Hepatocyte (in vitro differentiated cells): Measurements from ENCODE around the gene ERCC2. TPM values are rescaled to one million over a fixed set of nuclear protein-coding genes. Genes with fewer than 3 reads are reported as not detected.

ENCODE experiments used
- DNase-seq: peaks from one replicate; pipeline ENCODE4 v3.0.0-alpha.2; 2016; ENCODE audit warnings: low spot score
- H2AFZ ChIP-seq: fragments of 200-600 bp; sonication (generic); 2 replicates; pipeline ENCODE4 v1.6.0; 2016; ENCODE audit warnings: antibody characterized with exemption, mild to moderate bottlenecking
- H3K27ac ChIP-seq: fragments of 200-600 bp; sonication (generic); 2 replicates; pipeline ENCODE4 v1.5.1; 2016; ENCODE audit warnings: mild to moderate bottlenecking
- H3K27me3 ChIP-seq: fragments of 200-600 bp; sonication (generic); 2 replicates; pipeline ENCODE4 v1.6.1; 2016
- H3K36me3 ChIP-seq: fragments of 200-600 bp; sonication (generic); replicated peaks from 2 replicates; pipeline ENCODE4 v1.5.1; 2016; ENCODE audit warnings: low read depth; ENCODE audit not compliant: insufficient read depth
- H3K4me1 ChIP-seq: fragments of 200-600 bp; sonication (generic); 2 replicates; pipeline ENCODE4 v1.5.1; 2016; ENCODE audit warnings: mild to moderate bottlenecking, moderate library complexity; ENCODE audit not compliant: insufficient read depth
- H3K4me2 ChIP-seq: fragments of 200-600 bp; sonication (generic); 2 replicates; pipeline ENCODE4 v1.6.0; 2016
- H3K4me3 ChIP-seq: fragments of 200-600 bp; sonication (generic); 2 replicates; pipeline ENCODE4 v1.5.1; 2016; ENCODE audit warnings: mild to moderate bottlenecking
- H3K79me2 ChIP-seq: fragments of 200-600 bp; sonication (generic); 2 replicates; pipeline ENCODE4 v1.6.0; 2017; ENCODE audit warnings: mild to moderate bottlenecking
- H3K9me2 ChIP-seq: fragments of 200-600 bp; sonication (generic); replicated peaks from 2 replicates; pipeline ENCODE4 v1.6.0; 2017; ENCODE audit warnings: mild to moderate bottlenecking; ENCODE audit not compliant: insufficient read depth
- H3K9me3 ChIP-seq: fragments of 200-600 bp; sonication (generic); 2 replicates; pipeline ENCODE4 v1.5.1; 2016; ENCODE audit warnings: low read depth, mild to moderate bottlenecking
- H4K20me1 ChIP-seq: fragments of 200-600 bp; sonication (generic); 2 replicates; pipeline ENCODE4 v1.6.0; 2016; ENCODE audit warnings: mild to moderate bottlenecking; ENCODE audit not compliant: insufficient read depth, poor library complexity, severe bottlenecking
- CTCF ChIP-seq: fragments of 200-600 bp; sonication (generic); IDR thresholded peaks from 2 replicates; pipeline ENCODE4 v1.5.1; 2016; ENCODE audit warnings: antibody characterized with exemption, mild to moderate bottlenecking; ENCODE audit not compliant: poor library complexity
- EZH2 ChIP-seq: fragments of 200-600 bp; sonication (generic); IDR thresholded peaks from 2 replicates; pipeline ENCODE4 v1.6.1; 2016; ENCODE audit warnings: antibody characterized with exemption, mild to moderate bottlenecking, borderline replicate concordance
- EZH2phosphoT487 ChIP-seq: fragments of 200-600 bp; sonication (generic); IDR thresholded peaks from one replicate; pipeline ENCODE4 v1.6.1; 2018; ENCODE audit warnings: antibody characterized with exemption, mild to moderate bottlenecking, low read depth, moderate library complexity; ENCODE audit not compliant: unreplicated experiment, severe bottlenecking
- WGBS: methylation state at CpG from one replicate; pipeline ENCODE4 v1.1.6; 2016; ENCODE audit warnings: low lambda C conversion rate; ENCODE audit errors: missing lambda C conversion rate; 5-methylcytosine and 5-hydroxymethylcytosine counted together
- polyA plus RNA-seq: library from polyadenylated mRNA; unstranded; fragments of >200 nt; fragmentation: Nextera tagmentation; extraction: Ambion mirVana; gene quantifications from 2 replicates; pipeline ENCODE4 v1.2.1, GENCODE V29; 2016
- total RNA-seq: library from RNA; depleted of rRNA; stranded (reverse); fragments of >200 nt; gene quantifications from 2 replicates; pipeline ENCODE4 v1.2.3, GENCODE V29; 2014

Gene ERCC2
- total and polyA plus RNA-seq, 2 experiments from 2014 or later, result 7.1 to 13.9 TPM

DNA sequence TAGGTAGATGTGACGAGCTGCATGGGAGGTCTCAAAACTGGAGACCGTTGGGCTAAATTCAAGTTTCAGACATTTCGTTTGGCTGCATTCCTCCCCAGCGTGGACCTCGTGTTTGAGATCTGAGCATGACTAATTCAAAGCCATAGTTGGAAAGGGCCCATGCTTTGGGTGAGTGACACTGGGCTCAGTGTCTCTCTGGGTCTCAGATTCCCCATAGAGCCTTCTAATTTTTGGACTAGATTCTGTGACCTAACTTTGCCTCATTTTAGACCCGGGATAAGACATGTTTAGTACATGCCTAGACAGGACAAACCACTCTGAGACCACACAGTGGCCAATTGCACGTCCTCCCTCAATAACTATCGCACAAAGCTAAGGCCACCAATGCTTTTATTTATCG lies 64.3 kb downstream of the ERCC2 start:
- H2AFZ ChIP-seq, result no peak overlapping the region
- no peaks in the 10 kb centered on the region for H3K27me3 ChIP-seq
- no peaks in the 10 kb centered on the region for H4K20me1 ChIP-seq
- H3K4me1 ChIP-seq, result no peaks in the 10 kb centered on the region
- no peaks in the 10 kb centered on the region for H3K36me3 ChIP-seq
- TF ChIP-seq CTCF (no peak), EZH2 (no peak), EZH2phosphoT487 (no peak)
- H3K27ac ChIP-seq, result no peak overlapping the region
- H3K9me2 ChIP-seq, result no peaks in the 10 kb centered on the region
- no peak for DNase-seq
- H3K4me2 ChIP-seq, result no peak overlapping the region
- no peak overlapping the region for H3K4me3 ChIP-seq
- H3K79me2 ChIP-seq, result no peaks in the 10 kb centered on the region
- H3K9me3 ChIP-seq, result no peaks in the 10 kb centered on the region
- 80% methylated on average over 9 of the region's 9 CpGs for WGBS

GRCh38 chr19:45305421-45305820 lies 65.0 kb downstream of the ERCC2 start:
- no peak overlapping the region for H3K4me3 ChIP-seq
- H3K27ac ChIP-seq, result no peak overlapping the region
- 35% methylated on average over 5 of the region's 5 CpGs for WGBS
- H3K27me3 ChIP-seq, result no peaks in the 10 kb centered on the region
- no peaks in the 10 kb centered on the region for H3K36me3 ChIP-seq
- no peak overlapping the region for H2AFZ ChIP-seq
- no peak for TF ChIP-seq EZH2
- TF ChIP-seq EZH2phosphoT487, result no peak
- TF ChIP-seq CTCF, result no peak
- no peak overlapping the region for H3K4me2 ChIP-seq
- H4K20me1 ChIP-seq, result no peaks in the 10 kb centered on the region
- no peaks in the 10 kb centered on the region for H3K4me1 ChIP-seq
- no peaks in the 10 kb centered on the region for H3K9me2 ChIP-seq
- H3K9me3 ChIP-seq, result no peaks in the 10 kb centered on the region
- no peak for DNase-seq
- H3K79me2 ChIP-seq, result no peaks in the 10 kb centered on the region

DNA sequence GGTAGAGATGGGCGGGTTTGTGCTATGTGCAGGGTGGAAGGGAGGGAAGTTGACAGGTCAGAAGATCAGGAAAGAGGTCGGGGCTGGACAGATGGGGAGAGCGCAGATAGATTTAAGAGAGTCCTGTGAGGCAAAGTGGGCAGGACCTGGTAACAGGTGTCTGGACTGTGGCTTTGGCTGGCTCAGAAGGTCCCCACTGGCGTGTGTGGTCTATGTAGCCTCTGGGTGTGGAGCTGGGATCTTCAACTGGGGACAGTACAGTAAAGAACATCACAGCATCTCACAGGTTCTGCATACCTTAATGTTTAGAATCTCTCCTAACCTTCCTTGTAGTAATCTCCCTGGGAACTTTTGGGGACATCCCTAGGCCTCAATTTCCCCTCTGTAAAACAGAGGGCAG lies 65.4 kb downstream of the ERCC2 start:
- WGBS, result 93% methylated on average over 4 of the region's 4 CpGs
- H3K4me2 ChIP-seq, result no peak overlapping the region
- H2AFZ ChIP-seq, result no peak overlapping the region
- no peak for TF ChIP-seq EZH2phosphoT487
- no peak for TF ChIP-seq EZH2
- TF ChIP-seq CTCF, result no peak
- no peaks in the 10 kb centered on the region for H4K20me1 ChIP-seq
- DNase-seq, result no peak
- no peaks in the 10 kb centered on the region for H3K4me1 ChIP-seq
- H3K36me3 ChIP-seq, result no peaks in the 10 kb centered on the region
- no peaks in the 10 kb centered on the region for H3K9me2 ChIP-seq
- no peak overlapping the region for H3K27ac ChIP-seq
- H3K9me3 ChIP-seq, result no peaks in the 10 kb centered on the region
- no peak overlapping the region for H3K4me3 ChIP-seq
- H3K79me2 ChIP-seq, result no peaks in the 10 kb centered on the region
- H3K27me3 ChIP-seq, result no peaks in the 10 kb centered on the region
